Measurements from ENCODE around the gene ABCB1. TPM values are rescaled to one million over a fixed set of nuclear protein-coding genes. Genes with fewer than 3 reads are reported as not detected.
A peak's percentile ranks its signal among the peaks of the same experiment; 100 is the strongest.

The ABCB1 gene
- polyA plus RNA-seq, 1 donor from 2014 or later = 1.6 TPM

DNA sequence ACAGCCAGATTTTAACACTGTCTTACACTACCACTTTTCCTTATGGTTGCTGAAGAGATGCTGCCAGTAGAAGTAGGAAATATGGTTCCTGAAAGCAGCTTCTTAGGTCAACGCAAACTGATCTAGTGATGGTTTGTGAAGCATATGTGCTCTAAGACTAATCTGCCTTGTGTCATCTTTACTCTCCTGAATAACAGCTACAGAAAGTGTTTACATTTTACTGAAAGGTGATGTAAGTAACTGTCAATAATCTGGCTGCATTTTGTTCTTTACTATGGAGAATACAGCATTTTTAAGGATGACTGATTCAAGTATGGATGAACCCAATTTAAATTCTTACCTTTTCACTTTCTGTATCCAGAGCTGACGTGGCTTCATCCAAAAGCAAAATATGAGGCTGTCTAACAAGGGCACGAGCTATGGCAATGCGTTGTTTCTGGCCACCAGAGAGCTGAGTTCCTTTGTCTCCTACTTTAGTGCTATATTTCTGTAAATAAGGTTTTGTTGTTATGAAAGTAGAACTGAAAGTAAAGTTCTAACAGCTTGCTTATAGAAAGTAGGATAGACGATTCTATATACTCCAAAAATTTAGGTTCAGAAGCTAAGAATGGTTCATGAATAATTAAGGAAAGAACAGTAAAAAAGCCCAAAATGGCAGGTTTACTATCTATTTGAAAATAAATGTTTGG is 95.0 kb downstream of the ABCB1 start:
- H4K20me1 ChIP-seq (ENCODE audit: insufficient read depth) = no peaks in the 10 kb centered on the region
- H3K4me2 ChIP-seq (ENCODE audit: low read length) = no peak overlapping the region
- H3K27ac ChIP-seq (ENCODE audit: low read length) = no peak overlapping the region
- H2AFZ ChIP-seq (ENCODE audit: low read depth, low read length) = peak overlapping the region; percentile 30
- no peaks in the 10 kb centered on the region for H3F3A ChIP-seq (ENCODE audit: insufficient read depth, low read length, poor library complexity, severe bottlenecking)
- H3K36me3 ChIP-seq (ENCODE audit: insufficient read depth, low read length) = no peaks in the 10 kb centered on the region
- no peak overlapping the region for H3K9ac ChIP-seq (ENCODE audit: low read length)
- H3K27me3 ChIP-seq (ENCODE audit: insufficient read depth, low read depth, low read length) = no peaks in the 10 kb centered on the region
- H3K9me2 ChIP-seq (ENCODE audit: insufficient read depth, low read length) = no peaks in the 10 kb centered on the region
- H3K9me3 ChIP-seq (ENCODE audit: low read length) = no peaks in the 10 kb centered on the region
- no peak for TF ChIP-seq EZH2 (IDR thresholded peaks at IDR 0.05; ENCODE audit: borderline replicate concordance, insufficient read depth, low read length, poor library complexity, severe bottlenecking)
- no peak for TF ChIP-seq RAD21 (conservative IDR thresholded peaks at IDR 0.05)
- TF ChIP-seq, protein P1, sequence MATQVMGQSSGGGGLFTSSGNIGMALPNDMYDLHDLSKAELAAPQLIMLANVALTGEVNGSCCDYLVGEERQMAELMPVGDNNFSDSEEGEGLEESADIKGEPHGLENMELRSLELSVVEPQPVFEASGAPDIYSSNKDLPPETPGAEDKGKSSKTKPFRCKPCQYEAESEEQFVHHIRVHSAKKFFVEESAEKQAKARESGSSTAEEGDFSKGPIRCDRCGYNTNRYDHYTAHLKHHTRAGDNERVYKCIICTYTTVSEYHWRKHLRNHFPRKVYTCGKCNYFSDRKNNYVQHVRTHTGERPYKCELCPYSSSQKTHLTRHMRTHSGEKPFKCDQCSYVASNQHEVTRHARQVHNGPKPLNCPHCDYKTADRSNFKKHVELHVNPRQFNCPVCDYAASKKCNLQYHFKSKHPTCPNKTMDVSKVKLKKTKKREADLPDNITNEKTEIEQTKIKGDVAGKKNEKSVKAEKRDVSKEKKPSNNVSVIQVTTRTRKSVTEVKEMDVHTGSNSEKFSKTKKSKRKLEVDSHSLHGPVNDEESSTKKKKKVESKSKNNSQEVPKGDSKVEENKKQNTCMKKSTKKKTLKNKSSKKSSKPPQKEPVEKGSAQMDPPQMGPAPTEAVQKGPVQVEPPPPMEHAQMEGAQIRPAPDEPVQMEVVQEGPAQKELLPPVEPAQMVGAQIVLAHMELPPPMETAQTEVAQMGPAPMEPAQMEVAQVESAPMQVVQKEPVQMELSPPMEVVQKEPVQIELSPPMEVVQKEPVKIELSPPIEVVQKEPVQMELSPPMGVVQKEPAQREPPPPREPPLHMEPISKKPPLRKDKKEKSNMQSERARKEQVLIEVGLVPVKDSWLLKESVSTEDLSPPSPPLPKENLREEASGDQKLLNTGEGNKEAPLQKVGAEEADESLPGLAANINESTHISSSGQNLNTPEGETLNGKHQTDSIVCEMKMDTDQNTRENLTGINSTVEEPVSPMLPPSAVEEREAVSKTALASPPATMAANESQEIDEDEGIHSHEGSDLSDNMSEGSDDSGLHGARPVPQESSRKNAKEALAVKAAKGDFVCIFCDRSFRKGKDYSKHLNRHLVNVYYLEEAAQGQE (IDR thresholded peaks at IDR 0.05; ENCODE audit: borderline replicate concordance) = no peak
- TF ChIP-seq TAF1 (IDR thresholded peaks at IDR 0.05; ENCODE audit: low read depth) = no peak
- TF ChIP-seq MXI1 (conservative IDR thresholded peaks at IDR 0.05; ENCODE audit: poor library complexity, severe bottlenecking) = no peak
- TF ChIP-seq POLR2AphosphoS5 (IDR thresholded peaks at IDR 0.05) = no peak
- TF ChIP-seq, protein P2, sequence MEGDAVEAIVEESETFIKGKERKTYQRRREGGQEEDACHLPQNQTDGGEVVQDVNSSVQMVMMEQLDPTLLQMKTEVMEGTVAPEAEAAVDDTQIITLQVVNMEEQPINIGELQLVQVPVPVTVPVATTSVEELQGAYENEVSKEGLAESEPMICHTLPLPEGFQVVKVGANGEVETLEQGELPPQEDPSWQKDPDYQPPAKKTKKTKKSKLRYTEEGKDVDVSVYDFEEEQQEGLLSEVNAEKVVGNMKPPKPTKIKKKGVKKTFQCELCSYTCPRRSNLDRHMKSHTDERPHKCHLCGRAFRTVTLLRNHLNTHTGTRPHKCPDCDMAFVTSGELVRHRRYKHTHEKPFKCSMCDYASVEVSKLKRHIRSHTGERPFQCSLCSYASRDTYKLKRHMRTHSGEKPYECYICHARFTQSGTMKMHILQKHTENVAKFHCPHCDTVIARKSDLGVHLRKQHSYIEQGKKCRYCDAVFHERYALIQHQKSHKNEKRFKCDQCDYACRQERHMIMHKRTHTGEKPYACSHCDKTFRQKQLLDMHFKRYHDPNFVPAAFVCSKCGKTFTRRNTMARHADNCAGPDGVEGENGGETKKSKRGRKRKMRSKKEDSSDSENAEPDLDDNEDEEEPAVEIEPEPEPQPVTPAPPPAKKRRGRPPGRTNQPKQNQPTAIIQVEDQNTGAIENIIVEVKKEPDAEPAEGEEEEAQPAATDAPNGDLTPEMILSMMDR (IDR thresholded peaks at IDR 0.05; ENCODE audit: poor library complexity, severe bottlenecking) = no peak
- no peak for TF ChIP-seq SMC3 (conservative IDR thresholded peaks at IDR 0.05; ENCODE audit: poor library complexity)
- TF ChIP-seq EP300 (conservative IDR thresholded peaks at IDR 0.05; ENCODE audit: poor library complexity, severe bottlenecking) = no peak
- no peak overlapping the region for H3K4me3 ChIP-seq (ENCODE audit: low read length)
- no peaks in the 10 kb centered on the region for H3K79me2 ChIP-seq (replicated peaks; ENCODE audit: insufficient read depth, low read length)

DNA sequence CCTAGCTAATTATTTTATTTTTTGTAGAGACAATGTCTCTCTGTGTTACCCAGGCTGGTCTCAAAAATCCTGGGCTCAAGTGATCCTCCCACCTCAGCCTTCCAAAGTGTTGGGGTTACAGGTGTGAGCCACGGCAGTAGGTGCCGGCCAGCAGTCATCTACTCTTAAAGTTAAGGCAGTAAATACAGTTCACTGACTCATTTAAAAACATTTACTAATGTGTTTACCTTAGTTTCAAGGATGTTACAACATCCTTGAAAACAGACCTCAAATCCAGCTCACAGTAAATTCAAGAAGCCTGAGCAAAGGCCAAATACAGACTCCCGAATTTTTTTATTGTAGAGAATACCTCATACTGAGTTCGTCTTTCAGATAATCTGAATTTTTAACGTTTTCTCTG is 95.6 kb downstream of the ABCB1 start:
- H2AFZ ChIP-seq (ENCODE audit: low read depth, low read length) = no peak overlapping the region
- TF ChIP-seq MXI1 (conservative IDR thresholded peaks at IDR 0.05; ENCODE audit: poor library complexity, severe bottlenecking) (no peak), SMC3 (conservative IDR thresholded peaks at IDR 0.05; ENCODE audit: poor library complexity) (no peak), EZH2 (IDR thresholded peaks at IDR 0.05; ENCODE audit: borderline replicate concordance, insufficient read depth, low read length, poor library complexity, severe bottlenecking) (no peak), EP300 (conservative IDR thresholded peaks at IDR 0.05; ENCODE audit: poor library complexity, severe bottlenecking) (no peak), RAD21 (conservative IDR thresholded peaks at IDR 0.05) (no peak)
- TF ChIP-seq, protein P2 (IDR thresholded peaks at IDR 0.05; ENCODE audit: poor library complexity, severe bottlenecking) = no peak

More for the DNA sequence above, 95.6 kb downstream of the ABCB1 start:
- Histone ChIP-seq H3K9ac (ENCODE audit: low read length) (no peak overlapping the region), H4K20me1 (ENCODE audit: insufficient read depth) (no peaks in the 10 kb centered on the region), H3K4me2 (ENCODE audit: low read length) (no peak overlapping the region), H3F3A (ENCODE audit: insufficient read depth, low read length, poor library complexity, severe bottlenecking) (no peaks in the 10 kb centered on the region), H3K9me3 (ENCODE audit: low read length) (no peaks in the 10 kb centered on the region), H3K27ac (ENCODE audit: low read length) (no peak overlapping the region), H3K27me3 (ENCODE audit: insufficient read depth, low read depth, low read length) (no peaks in the 10 kb centered on the region), H3K36me3 (ENCODE audit: insufficient read depth, low read length) (no peaks in the 10 kb centered on the region), H3K79me2 (replicated peaks; ENCODE audit: insufficient read depth, low read length) (no peaks in the 10 kb centered on the region), H3K9me2 (ENCODE audit: insufficient read depth, low read length) (no peaks in the 10 kb centered on the region), H3K4me3 (ENCODE audit: low read length) (no peak overlapping the region)

Data from neural cell (in vitro differentiated cells).